MG63 (cell line): Measurements from ENCODE around the gene CKAP2L. TPM values are rescaled to one million over a fixed set of nuclear protein-coding genes. Genes with fewer than 3 reads are reported as not detected.

Experiments used
- DNase-seq: peaks from one replicate; pipeline ENCODE4 v3.0.0-alpha.2; 2020
- H3K27me3 ChIP-seq: fragments of 250-450 bp; sonication (Bioruptor Pico); 2 replicates; pipeline ENCODE4 v1.5.1; 2020; ENCODE audit warnings: mild to moderate bottlenecking, moderate library complexity
- H3K36me3 ChIP-seq: fragments of 250-450 bp; sonication (Bioruptor Pico); 2 replicates; pipeline ENCODE4 v1.5.1; 2020; ENCODE audit warnings: mild to moderate bottlenecking, moderate library complexity
- H3K4me3 ChIP-seq: fragments of 250-450 bp; sonication (Bioruptor Pico); 2 replicates; pipeline ENCODE4 v1.5.1; 2020; ENCODE audit warnings: mild to moderate bottlenecking, moderate library complexity
- H3K9me3 ChIP-seq: fragments of 250-450 bp; sonication (Bioruptor Pico); 2 replicates; pipeline ENCODE4 v1.5.1; 2020; ENCODE audit warnings: mild to moderate bottlenecking, moderate library complexity
- total RNA-seq: library from RNA; depleted of rRNA; stranded (reverse); fragments of >200 nt; shearing (Covaris generic); gene quantifications from 2 replicates; pipeline ENCODE4 v1.2.3, GENCODE V29; 2014; ENCODE audit warnings: low replicate concordance

CKAP2L gene
- total RNA-seq, 1 experiment from 2014 or later = 19.9 TPM

GRCh38 chr2:112777036-112777435 lies 12.6 kb upstream of the CKAP2L start:
- DNase-seq = no peak

GRCh38 chr2:112776113-112776512 lies 11.7 kb upstream of the CKAP2L start:
- H3K4me3 ChIP-seq = no peak overlapping the region
- peaks cover 12% of the 10 kb centered on the region; the same call in 1 of the 2 replicates for H3K36me3 ChIP-seq
- no peak for DNase-seq
- H3K9me3 ChIP-seq = no peaks in the 10 kb centered on the region
- no peaks in the 10 kb centered on the region for H3K27me3 ChIP-seq

More at GRCh38 chr2:112777036-112777435, 12.6 kb upstream of the CKAP2L start:
- H3K9me3 ChIP-seq = no peaks in the 10 kb centered on the region
- H3K27me3 ChIP-seq = no peaks in the 10 kb centered on the region
- H3K4me3 ChIP-seq = no peak overlapping the region
- peaks cover 14% of the 10 kb centered on the region; the same call in 1 of the 2 replicates for H3K36me3 ChIP-seq

GRCh38 chr2:112774536-112775285 lies 10.3 kb upstream of the CKAP2L start:
- Histone ChIP-seq H3K36me3 (peaks cover 11% of the 10 kb centered on the region), H3K4me3 (no peak overlapping the region), H3K9me3 (no peaks in the 10 kb centered on the region), H3K27me3 (no peaks in the 10 kb centered on the region)
- no peak for DNase-seq

- Histone ChIP-seq H3K4me3 (no peak overlapping the region), H3K9me3 (no peaks in the 10 kb centered on the region), H3K36me3 (peaks cover 9% of the 10 kb centered on the region), H3K27me3 (no peaks in the 10 kb centered on the region)
- DNase-seq = no peak
These were observed 9.1 kb upstream of the CKAP2L start for GRCh38 chr2:112773556-112773955.

- H3K36me3 ChIP-seq = peaks cover 9% of the 10 kb centered on the region
- H3K27me3 ChIP-seq = no peaks in the 10 kb centered on the region
- DNase-seq = no peak
- no peak overlapping the region for H3K4me3 ChIP-seq
- no peaks in the 10 kb centered on the region for H3K9me3 ChIP-seq
These were observed 8.6 kb upstream of the CKAP2L start for GRCh38 chr2:112772911-112773475.

- H3K27me3 ChIP-seq = no peaks in the 10 kb centered on the region
These were observed 7.9 kb upstream of the CKAP2L start for GRCh38 chr2:112772322-112772721.

GRCh38 chr2:112768432-112768831 lies 4.0 kb upstream of the CKAP2L start:
- H3K27me3 ChIP-seq = no peaks in the 10 kb centered on the region
- no peak for DNase-seq
- H3K9me3 ChIP-seq = peaks cover 5% of the 10 kb centered on the region
- peaks cover 4% of the 10 kb centered on the region; the same call in 1 of the 2 replicates for H3K36me3 ChIP-seq
- no peak overlapping the region for H3K4me3 ChIP-seq

More at GRCh38 chr2:112772322-112772721, 7.9 kb upstream of the CKAP2L start:
- no peak for DNase-seq
- Histone ChIP-seq H3K9me3 (peaks cover 5% of the 10 kb centered on the region), H3K36me3 (peaks cover 9% of the 10 kb centered on the region), H3K4me3 (no peak overlapping the region)

- Histone ChIP-seq H3K4me3 (no peak overlapping the region), H3K36me3 (peaks cover 10% of the 10 kb centered on the region), H3K9me3 (peaks cover 5% of the 10 kb centered on the region), H3K27me3 (no peaks in the 10 kb centered on the region)
- no peak for DNase-seq
These were observed 3.4 kb upstream of the CKAP2L start for GRCh38 chr2:112767693-112768330.

- H3K27me3 ChIP-seq = no peaks in the 10 kb centered on the region
- H3K4me3 ChIP-seq = peak overlapping the region; percentile 81
- no peak for DNase-seq
- H3K36me3 ChIP-seq = peaks cover 27% of the 10 kb centered on the region
- peaks cover 5% of the 10 kb centered on the region for H3K9me3 ChIP-seq
These were observed 842 bp upstream of the CKAP2L start for GRCh38 chr2:112765251-112765650.

- DNase-seq = no peak
- Histone ChIP-seq H3K9me3 (peaks cover under 1% of the 10 kb centered on the region; the same call in 1 of the 2 replicates), H3K4me3 (peak overlapping the region; percentile 81; the same call in 1 of the 2 replicates), H3K27me3 (no peaks in the 10 kb centered on the region), H3K36me3 (peaks cover 53% of the 10 kb centered on the region)
These were observed 2.1 kb downstream of the CKAP2L start for GRCh38 chr2:112762276-112762675.

- Histone ChIP-seq H3K36me3 (peaks cover 73% of the 10 kb centered on the region), H3K9me3 (no peaks in the 10 kb centered on the region), H3K27me3 (no peaks in the 10 kb centered on the region), H3K4me3 (no peak overlapping the region)
- no peak for DNase-seq
These were observed 4.3 kb downstream of the CKAP2L start for GRCh38 chr2:112760149-112760548.

GRCh38 chr2:112758711-112759110 lies 5.7 kb downstream of the CKAP2L start:
- no peak overlapping the region for H3K4me3 ChIP-seq
- H3K9me3 ChIP-seq = no peaks in the 10 kb centered on the region
- no peaks in the 10 kb centered on the region for H3K27me3 ChIP-seq
- H3K36me3 ChIP-seq = peaks cover 86% of the 10 kb centered on the region
- peak; percentile 79 for DNase-seq

GRCh38 chr2:112757265-112757664 lies 7.1 kb downstream of the CKAP2L start:
- Histone ChIP-seq H3K4me3 (no peak overlapping the region), H3K27me3 (no peaks in the 10 kb centered on the region), H3K9me3 (no peaks in the 10 kb centered on the region), H3K36me3 (peaks cover 83% of the 10 kb centered on the region)
- no peak for DNase-seq

GRCh38 chr2:112756207-112756606 lies 8.2 kb downstream of the CKAP2L start:
- Histone ChIP-seq H3K4me3 (no peak overlapping the region), H3K36me3 (peaks cover 84% of the 10 kb centered on the region), H3K27me3 (no peaks in the 10 kb centered on the region), H3K9me3 (no peaks in the 10 kb centered on the region)
- no peak for DNase-seq

GRCh38 chr2:112755444-112755843 lies 9.0 kb downstream of the CKAP2L start:
- no peaks in the 10 kb centered on the region for H3K9me3 ChIP-seq
- DNase-seq = no peak
- peaks cover 91% of the 10 kb centered on the region for H3K36me3 ChIP-seq
- H3K4me3 ChIP-seq = no peak overlapping the region
- H3K27me3 ChIP-seq = no peaks in the 10 kb centered on the region

- peaks cover 91% of the 10 kb centered on the region for H3K36me3 ChIP-seq
- H3K27me3 ChIP-seq = no peaks in the 10 kb centered on the region
- H3K4me3 ChIP-seq = no peak overlapping the region
- no peak for DNase-seq
- H3K9me3 ChIP-seq = no peaks in the 10 kb centered on the region
These were observed 9.8 kb downstream of the CKAP2L start for GRCh38 chr2:112754564-112754963.

- Histone ChIP-seq H3K36me3 (peaks cover 91% of the 10 kb centered on the region), H3K27me3 (no peaks in the 10 kb centered on the region), H3K4me3 (no peak overlapping the region), H3K9me3 (no peaks in the 10 kb centered on the region)
- DNase-seq = no peak
These were observed 11.7 kb downstream of the CKAP2L start for GRCh38 chr2:112752667-112753066.
